Stimulated activated CD4-positive, alpha-beta T cell treated with anti-CD3 and anti-CD28 coated beads, Interleukin-1b, Interleukin-23, amount 100 ng/mL, for 1 hour (primary cell): ENCODE measurements around the gene NSL1.

Source experiments
- DNase-seq, 2 donors: peaks; one replicate each; pipeline ENCODE4 v3.0.0-alpha.2; 2020; ENCODE audit warnings: low read depth in 2 of 2

The NSL1 gene

GRCh38 chr1:212703991-212704564 lies 87.5 kb downstream of the NSL1 start:
- DNase-seq, result no peak

GRCh38 chr1:212702672-212703071 lies 88.9 kb downstream of the NSL1 start:
- DNase-seq, result no peak

GRCh38 chr1:212701910-212702309 lies 89.7 kb downstream of the NSL1 start:
- DNase-seq, result no peak

GRCh38 chr1:212700892-212701819 lies 90.4 kb downstream of the NSL1 start:
- DNase-seq, result no peak

- DNase-seq, result peak in 1 of 2 donors; percentile 54
Measured at GRCh38 chr1:212700223-212700891, 91.2 kb downstream of the NSL1 start.

GRCh38 chr1:212699625-212700222 lies 91.9 kb downstream of the NSL1 start, which contains the start of gene BATF3:
Gene BATF3 (minus strand): TSS chr1:212699840. CDS start chr1:212699762, 78 bp downstream.
- peak in 1 of 2 donors; percentile 48 for DNase-seq

- DNase-seq, result peak in 1 of 2 donors; percentile 29
Measured at GRCh38 chr1:212699104-212699624, 92.4 kb downstream of the NSL1 start.

- DNase-seq, result no peak
Measured at GRCh38 chr1:212698467-212699103, 93.0 kb downstream of the NSL1 start.

- no peak for DNase-seq
Measured at GRCh38 chr1:212696721-212697331, 94.8 kb downstream of the NSL1 start.

- DNase-seq, result no peak
Measured at GRCh38 chr1:212692774-212693644, 98.6 kb downstream of the NSL1 start.

- DNase-seq, result no peak
Measured at GRCh38 chr1:212691561-212692071, 100.0 kb downstream of the NSL1 start.

- no peak for DNase-seq
Measured at GRCh38 chr1:212690816-212691403, 100.7 kb downstream of the NSL1 start.

GRCh38 chr1:212689758-212690529 lies 101.6 kb downstream of the NSL1 start:
- DNase-seq, result no peak

- DNase-seq, result no peak
Measured at GRCh38 chr1:212689196-212689725, 102.3 kb downstream of the NSL1 start.

- no peak for DNase-seq
Measured at GRCh38 chr1:212688341-212689047, 103.1 kb downstream of the NSL1 start.

GRCh38 chr1:212687811-212688210 lies 103.8 kb downstream of the NSL1 start:
- DNase-seq, result no peak

- no peak for DNase-seq
Measured at GRCh38 chr1:212686591-212686990, 105.0 kb downstream of the NSL1 start.

- DNase-seq, result no peak
Measured at GRCh38 chr1:212686069-212686468, 105.5 kb downstream of the NSL1 start.
